ENCODE data around the gene PLS1. TPM values are rescaled to one million over a fixed set of nuclear protein-coding genes. Genes with fewer than 3 reads are reported as not detected.
"Not testable (repeated sequence)": the region's sequence is repeated elsewhere in the genome, so short reads cannot be mapped to it uniquely, and the experiment has no call there.

The PLS1 gene
- total RNA-seq, 1 donor from 2014 or later = 15.7 TPM

DNA sequence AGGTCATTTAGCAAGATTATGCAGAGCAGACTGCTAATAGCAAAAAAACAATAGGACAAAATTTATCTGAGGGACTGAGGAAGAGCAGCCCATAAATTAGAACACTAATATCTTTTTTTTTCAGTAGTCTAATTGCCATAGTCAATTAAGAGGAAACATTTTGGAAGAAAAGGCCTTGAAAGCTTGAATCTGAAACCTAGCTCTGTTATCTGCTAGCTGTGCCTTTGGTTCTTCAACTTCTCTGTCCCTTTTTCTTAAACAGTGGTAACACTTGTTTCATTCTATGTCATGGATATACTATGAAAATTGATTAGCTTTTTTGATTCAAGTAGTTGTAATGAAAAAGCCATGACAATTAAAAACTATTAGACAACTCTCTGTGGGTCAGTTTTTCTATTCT lies 19.4 kb upstream of the PLS1 start:
- no peak for DNase-seq (ENCODE audit: low spot score, unreplicated experiment)
- Mint-ChIP-seq H3K9me3 (ENCODE audit: low read depth) (no peaks in the 10 kb centered on the region), H3K36me3 (ENCODE audit: insufficient read depth) (no peaks in the 10 kb centered on the region), H3K27me3 (no peaks in the 10 kb centered on the region), H3K4me3 (ENCODE audit: low read depth) (peak overlapping the region; percentile 97), H3K27ac (no peak overlapping the region), H3K4me1 (ENCODE audit: low read depth) (peaks cover 13% of the 10 kb centered on the region)
- TF ChIP-seq, protein P1, sequence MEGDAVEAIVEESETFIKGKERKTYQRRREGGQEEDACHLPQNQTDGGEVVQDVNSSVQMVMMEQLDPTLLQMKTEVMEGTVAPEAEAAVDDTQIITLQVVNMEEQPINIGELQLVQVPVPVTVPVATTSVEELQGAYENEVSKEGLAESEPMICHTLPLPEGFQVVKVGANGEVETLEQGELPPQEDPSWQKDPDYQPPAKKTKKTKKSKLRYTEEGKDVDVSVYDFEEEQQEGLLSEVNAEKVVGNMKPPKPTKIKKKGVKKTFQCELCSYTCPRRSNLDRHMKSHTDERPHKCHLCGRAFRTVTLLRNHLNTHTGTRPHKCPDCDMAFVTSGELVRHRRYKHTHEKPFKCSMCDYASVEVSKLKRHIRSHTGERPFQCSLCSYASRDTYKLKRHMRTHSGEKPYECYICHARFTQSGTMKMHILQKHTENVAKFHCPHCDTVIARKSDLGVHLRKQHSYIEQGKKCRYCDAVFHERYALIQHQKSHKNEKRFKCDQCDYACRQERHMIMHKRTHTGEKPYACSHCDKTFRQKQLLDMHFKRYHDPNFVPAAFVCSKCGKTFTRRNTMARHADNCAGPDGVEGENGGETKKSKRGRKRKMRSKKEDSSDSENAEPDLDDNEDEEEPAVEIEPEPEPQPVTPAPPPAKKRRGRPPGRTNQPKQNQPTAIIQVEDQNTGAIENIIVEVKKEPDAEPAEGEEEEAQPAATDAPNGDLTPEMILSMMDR (IDR thresholded peaks at IDR 0.05; ENCODE audit: unreplicated experiment) = no peak

GRCh38 chr3:142577696-142578328 lies 18.4 kb upstream of the PLS1 start:
- Mint-ChIP-seq H3K36me3 (ENCODE audit: insufficient read depth) (no peaks in the 10 kb centered on the region), H3K4me3 (ENCODE audit: low read depth) (peak overlapping the region; percentile 97), H3K27me3 (peaks cover 3% of the 10 kb centered on the region), H3K4me1 (ENCODE audit: low read depth) (peaks cover 13% of the 10 kb centered on the region), H3K27ac (peak overlapping the region; percentile 98), H3K9me3 (ENCODE audit: low read depth) (no peaks in the 10 kb centered on the region)
- TF ChIP-seq, protein P1 (IDR thresholded peaks at IDR 0.05; ENCODE audit: unreplicated experiment) = no peak
- no peak for DNase-seq (ENCODE audit: low spot score, unreplicated experiment)

GRCh38 chr3:142578329-142579223 lies 17.6 kb upstream of the PLS1 start, which contains the start of gene ATR:
ATR (minus strand) TSS chr3:142578733; CDS start chr3:142578704, 29 bp downstream.
- Mint-ChIP-seq H3K27me3 (peaks cover 7% of the 10 kb centered on the region), H3K27ac (peak within 1 kb of the TSS; percentile 98), H3K4me1 (ENCODE audit: low read depth) (peaks cover 13% of the 10 kb centered on the region), H3K36me3 (ENCODE audit: insufficient read depth) (no peaks in the 10 kb centered on the region), H3K4me3 (ENCODE audit: low read depth) (peak within 1 kb of the TSS; percentile 97), H3K9me3 (ENCODE audit: low read depth) (no peaks in the 10 kb centered on the region)
- DNase-seq (ENCODE audit: low spot score, unreplicated experiment) = peak; percentile 88
- TF ChIP-seq, protein P1 (IDR thresholded peaks at IDR 0.05; ENCODE audit: unreplicated experiment) = no peak

- no peak for DNase-seq (ENCODE audit: low spot score, unreplicated experiment)
- TF ChIP-seq, protein P1 (IDR thresholded peaks at IDR 0.05; ENCODE audit: unreplicated experiment) = no peak
- Mint-ChIP-seq H3K4me3 (ENCODE audit: low read depth) (peak overlapping the region; percentile 97), H3K9me3 (ENCODE audit: low read depth) (no peaks in the 10 kb centered on the region), H3K36me3 (ENCODE audit: insufficient read depth) (no peaks in the 10 kb centered on the region), H3K4me1 (ENCODE audit: low read depth) (peaks cover 13% of the 10 kb centered on the region), H3K27ac (peak overlapping the region; percentile 63), H3K27me3 (peaks cover 9% of the 10 kb centered on the region)
These were observed 16.2 kb upstream of the PLS1 start for GRCh38 chr3:142580061-142580423.

- not testable (repeated sequence) for H3K36me3 Mint-ChIP-seq (ENCODE audit: insufficient read depth); H3K27me3 Mint-ChIP-seq; H3K9me3 Mint-ChIP-seq (ENCODE audit: low read depth); DNase-seq (ENCODE audit: low spot score, unreplicated experiment); H3K4me3 Mint-ChIP-seq (ENCODE audit: low read depth)
- H3K4me1 Mint-ChIP-seq (ENCODE audit: low read depth) = peaks cover 13% of the 10 kb centered on the region
- H3K27ac Mint-ChIP-seq = peak overlapping the region; percentile 22
These were observed 15.1 kb upstream of the PLS1 start for GRCh38 chr3:142581070-142581469.

All from progenitor cell of endocrine pancreas (in vitro differentiated cells).